CD4-positive, alpha-beta T cell (primary cell): ENCODE measurements around the gene PDE9A. TPM values are rescaled to one million over a fixed set of nuclear protein-coding genes. Genes with fewer than 3 reads are reported as not detected.

ENCODE experiments used
- ATAC-seq: fragments of 200-7000 bp; cut with Tn5 transposase; one replicate; pipeline ENCODE4 v1.10.0; 2022; ENCODE audit warnings: mild to moderate bottlenecking; ENCODE audit not compliant: poor library complexity
- CTCF ChIA-PET: fragments of 350-600 bp; sonication (Branson Sonifier 250); formaldehyde crosslinking; loops from one replicate; lab custom pipeline; 2021; ENCODE audit warnings: antibody characterized with exemption, inconsistent platforms; lab: Charles Lee
- POLR2A ChIA-PET: fragments of 350-600 bp; sonication (Branson Sonifier 250); formaldehyde crosslinking; loops from one replicate; lab custom pipeline; 2021; ENCODE audit warnings: antibody characterized with exemption, inconsistent platforms; lab: Charles Lee
- DNase-seq, 14 experiments: peaks; one replicate each; pipeline ENCODE4 v3.0.0-alpha.2; 2013 to 2020; ENCODE audit warnings: mixed read lengths in 2 of 14
- H3K27ac ChIP-seq, 2 donors: one replicate each; pipeline versions ENCODE4 v1.5.1 to v1.7.0; 2013; ENCODE audit warnings: low read length in 2 of 2, low read depth in 1 of 2, mild to moderate bottlenecking in 1 of 2
- H3K27me3 ChIP-seq, 2 experiments: 1 replicate in 1 of 2; 2 replicates in 1 of 2; pipeline versions ENCODE4 v1.6.1 to v1.7.0; 2013; ENCODE audit warnings: low read length in 2 of 2, control low read depth in 1 of 2, mild to moderate bottlenecking in 1 of 2, moderate library complexity in 1 of 2; ENCODE audit not compliant: insufficient read depth in 2 of 2, control insufficient read depth in 1 of 2
- H3K36me3 ChIP-seq: one replicate; pipeline ENCODE4 v1.6.1; 2013; ENCODE audit warnings: low read length, control low read depth; ENCODE audit not compliant: insufficient read depth
- H3K4me1 ChIP-seq: one replicate; pipeline ENCODE4 v1.6.1; 2013; ENCODE audit warnings: low read length, control low read depth; ENCODE audit not compliant: insufficient read depth
- H3K4me3 ChIP-seq: one replicate; pipeline ENCODE4 v1.5.1; 2013; ENCODE audit warnings: mild to moderate bottlenecking, low read length, moderate library complexity
- H3K9me3 ChIP-seq, 2 experiments: 1 replicate in 1 of 2; 2 replicates in 1 of 2; pipeline versions ENCODE4 v1.6.1 to v1.7.0; 2013; ENCODE audit warnings: low read length in 2 of 2, mild to moderate bottlenecking in 2 of 2, control low read depth in 1 of 2, moderate library complexity in 1 of 2; ENCODE audit not compliant: control insufficient read depth in 1 of 2, insufficient read depth in 1 of 2
- H3K27ac Mint-ChIP-seq: one replicate; pipeline ENCODE4 v1.8.0; 2020; ENCODE audit warnings: mixed read lengths
- H3K27me3 Mint-ChIP-seq: one replicate; pipeline ENCODE4 v1.8.0; 2021; ENCODE audit warnings: mixed read lengths
- H3K36me3 Mint-ChIP-seq: one replicate; pipeline ENCODE4 v1.8.0; 2021; ENCODE audit warnings: low read depth, mixed read lengths
- H3K4me1 Mint-ChIP-seq: one replicate; pipeline ENCODE4 v1.8.0; 2021; ENCODE audit warnings: low read depth, mixed read lengths
- H3K4me3 Mint-ChIP-seq: one replicate; pipeline ENCODE4 v1.8.0; 2020; ENCODE audit warnings: mild to moderate bottlenecking, mixed read lengths
- H3K9me3 Mint-ChIP-seq: one replicate; pipeline ENCODE4 v1.8.0; 2020; ENCODE audit warnings: mixed read lengths
- CTCF ChIP-seq: fragments of 200-600 bp; IDR thresholded peaks from one replicate; pipeline ENCODE4 v1.8.0; 2022; ENCODE audit warnings: antibody characterized with exemption, mild to moderate bottlenecking
- intact Hi-C, 2 experiments: fragments of 100-400 bp; cut with DNase I in 1 of 2; cut with micrococcal nuclease in 1 of 2; formaldehyde crosslinking; loops; one replicate each; pipeline versions ENCODE4 v1.15.1 to v1.9.0; 2023 to 2025; cut with DNase I, micrococcal nuclease
- total RNA-seq, 174 experiments: library from RNA in 2 of 174; stranded (reverse) in 2 of 174; gene quantifications; one replicate each; pipeline ENCODE4 v1.2.3 and lab custom pipeline; 2021 to 2026

The PDE9A gene
- total RNA-seq, 2 experiments from 2014 or later = 12.6 to 13.2 TPM

GRCh38 chr21:42756580-42757250 is 103.3 kb downstream of the PDE9A start:
- H3K27ac Mint-ChIP-seq = no peak overlapping the region
- ChIA-PET CTCF (no interaction called here), POLR2A (no interaction called here)

DNA sequence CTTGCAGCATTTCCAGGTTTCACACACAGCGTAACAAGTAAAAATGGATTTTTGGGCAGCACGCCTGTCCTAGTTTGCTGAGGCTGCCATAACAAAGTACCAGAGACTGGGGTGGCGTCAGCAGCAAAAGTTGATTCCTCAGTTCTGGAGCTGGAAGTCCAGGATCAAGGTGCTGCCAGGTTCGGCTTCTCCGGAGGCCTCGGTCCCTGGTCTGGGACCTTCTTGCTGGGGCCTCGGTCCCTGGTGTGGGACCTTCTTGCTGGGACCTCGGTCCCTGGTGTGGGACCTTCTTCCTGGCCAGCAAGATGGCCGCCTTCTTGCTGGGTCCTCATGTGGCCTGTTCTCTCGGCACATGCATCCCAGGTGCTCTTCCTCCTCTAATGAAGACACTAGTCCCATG is 104.0 kb downstream of the PDE9A start:
- Mint-ChIP-seq H3K9me3 (no peaks in the 10 kb centered on the region), H3K4me1 (no peaks in the 10 kb centered on the region), H3K36me3 (peaks cover 19% of the 10 kb centered on the region), H3K27me3 (no peaks in the 10 kb centered on the region), H3K4me3 (no peak overlapping the region), H3K27ac (no peak overlapping the region)
- intact Hi-C loops = no loop called here
- ChIA-PET CTCF (no interaction called here), POLR2A (no interaction called here)
- no peak overlapping the region for H3K27ac ChIP-seq
- no peaks in the 10 kb centered on the region for H3K9me3 ChIP-seq
- H3K4me1 ChIP-seq = no peaks in the 10 kb centered on the region
- H3K4me3 ChIP-seq = no peak overlapping the region
- ATAC-seq (no peak), DNase-seq (no peak)
- H3K27me3 ChIP-seq = no peaks in the 10 kb centered on the region
- H3K36me3 ChIP-seq = peaks cover 9% of the 10 kb centered on the region
- no peak for TF ChIP-seq CTCF

More at GRCh38 chr21:42756580-42757250, 103.3 kb downstream of the PDE9A start:
- no peaks in the 10 kb centered on the region for H3K4me1 Mint-ChIP-seq
- peaks cover 20% of the 10 kb centered on the region for H3K36me3 Mint-ChIP-seq
- Histone ChIP-seq H3K4me1 (no peaks in the 10 kb centered on the region), H3K36me3 (peaks cover 11% of the 10 kb centered on the region), H3K9me3 (no peaks in the 10 kb centered on the region), H3K4me3 (no peak overlapping the region), H3K27me3 (no peaks in the 10 kb centered on the region), H3K27ac (no peak overlapping the region)
- TF ChIP-seq CTCF = no peak
- no peak for DNase-seq
- no peak overlapping the region for H3K4me3 Mint-ChIP-seq
- H3K9me3 Mint-ChIP-seq = no peaks in the 10 kb centered on the region
- H3K27me3 Mint-ChIP-seq = no peaks in the 10 kb centered on the region
- intact Hi-C loops = no loop called here
- ATAC-seq = no peak

- no peaks in the 10 kb centered on the region for H3K9me3 ChIP-seq
- H3K27ac ChIP-seq = no peak overlapping the region
- no peak for ATAC-seq
- POLR2A ChIA-PET = no interaction called here
- no peak overlapping the region for H3K4me3 Mint-ChIP-seq
- peaks cover 16% of the 10 kb centered on the region for H3K36me3 Mint-ChIP-seq
- peaks cover 9% of the 10 kb centered on the region for H3K36me3 ChIP-seq
- no peak overlapping the region for H3K27ac Mint-ChIP-seq
- no peaks in the 10 kb centered on the region for H3K27me3 Mint-ChIP-seq
- no peaks in the 10 kb centered on the region for H3K4me1 ChIP-seq
- no peak overlapping the region for H3K4me3 ChIP-seq
- H3K27me3 ChIP-seq = no peaks in the 10 kb centered on the region
- CTCF ChIA-PET = no interaction called here
- intact Hi-C loops = no loop called here
- TF ChIP-seq CTCF = no peak
- no peaks in the 10 kb centered on the region for H3K9me3 Mint-ChIP-seq
- no peak for DNase-seq
- H3K4me1 Mint-ChIP-seq = no peaks in the 10 kb centered on the region
Observed at GRCh38 chr21:42757826-42758655, 104.6 kb downstream of the PDE9A start.
